ENCODE measurements around the gene GSX1.
"Not testable (repeated sequence)": the region's sequence is repeated elsewhere in the genome, so short reads cannot be mapped to it uniquely, and the experiment has no call there.

Gene GSX1

GRCh38 chr13:27792393-27793218, at the start of gene GSX1:
Gene GSX1 (plus strand): TSS chr13:27792483. CDS start chr13:27792691, 208 bp downstream.
- no peak for DNase-seq

GRCh38 chr13:27744801-27745200, 47.5 kb upstream of the GSX1 start:
- no peak for DNase-seq

- no peak for DNase-seq
Observed at GRCh38 chr13:27745301-27745700, 47.0 kb upstream of the GSX1 start.

- not testable (repeated sequence) for DNase-seq
Observed at GRCh38 chr13:27748143-27748542, 44.1 kb upstream of the GSX1 start.

GRCh38 chr13:27751953-27752532, 40.2 kb upstream of the GSX1 start:
- DNase-seq: no peak

GRCh38 chr13:27765650-27766049, 26.6 kb upstream of the GSX1 start:
- no peak for DNase-seq

GRCh38 chr13:27770809-27771208, 21.5 kb upstream of the GSX1 start:
- DNase-seq: no peak

GRCh38 chr13:27772651-27773425, 19.4 kb upstream of the GSX1 start:
- DNase-seq: no peak

- DNase-seq: no peak
Observed at GRCh38 chr13:27774169-27774568, 18.1 kb upstream of the GSX1 start.

- no peak for DNase-seq
Observed at GRCh38 chr13:27774651-27775050, 17.6 kb upstream of the GSX1 start.

GRCh38 chr13:27775943-27776342, 16.3 kb upstream of the GSX1 start:
- DNase-seq: no peak

GRCh38 chr13:27782151-27782550, 10.1 kb upstream of the GSX1 start:
- no peak for DNase-seq

GRCh38 chr13:27783111-27783510, 9.2 kb upstream of the GSX1 start:
- DNase-seq: no peak

- DNase-seq: no peak
Observed at GRCh38 chr13:27788271-27788670, 4.0 kb upstream of the GSX1 start.

- DNase-seq: no peak
Observed at GRCh38 chr13:27789153-27789494, 3.2 kb upstream of the GSX1 start.

GRCh38 chr13:27789495-27790303, 2.6 kb upstream of the GSX1 start:
- DNase-seq: no peak

- DNase-seq: no peak
Observed at GRCh38 chr13:27790523-27790922, 1.8 kb upstream of the GSX1 start.

GRCh38 chr13:27791146-27791900, 960 bp upstream of the GSX1 start:
- DNase-seq: no peak

GRCh38 chr13:27791901-27792392, 336 bp upstream of the GSX1 start:
- DNase-seq: no peak

- DNase-seq: no peak
Observed at GRCh38 chr13:27793507-27794367, 1.5 kb downstream of the GSX1 start.

- DNase-seq: no peak
Observed at GRCh38 chr13:27794368-27794691, 2.0 kb downstream of the GSX1 start.

Data from GOT3 (cell line).